ENCODE measurements around the gene LRRC36. TPM values are rescaled to one million over a fixed set of nuclear protein-coding genes. Genes with fewer than 3 reads are reported as not detected.
A peak's percentile ranks its signal among the peaks of the same experiment; 100 is the strongest.
"Not testable (repeated sequence)": the region's sequence is repeated elsewhere in the genome, so short reads cannot be mapped to it uniquely, and the experiment has no call there.

The LRRC36 gene
- total RNA-seq, 1 experiment from 2014 or later = 0.46 TPM

- DNase-seq (ENCODE audit: low spot score) = no peak
These were observed 77.5 kb downstream of the LRRC36 start for GRCh38 chr16:67403976-67404555.

DNA sequence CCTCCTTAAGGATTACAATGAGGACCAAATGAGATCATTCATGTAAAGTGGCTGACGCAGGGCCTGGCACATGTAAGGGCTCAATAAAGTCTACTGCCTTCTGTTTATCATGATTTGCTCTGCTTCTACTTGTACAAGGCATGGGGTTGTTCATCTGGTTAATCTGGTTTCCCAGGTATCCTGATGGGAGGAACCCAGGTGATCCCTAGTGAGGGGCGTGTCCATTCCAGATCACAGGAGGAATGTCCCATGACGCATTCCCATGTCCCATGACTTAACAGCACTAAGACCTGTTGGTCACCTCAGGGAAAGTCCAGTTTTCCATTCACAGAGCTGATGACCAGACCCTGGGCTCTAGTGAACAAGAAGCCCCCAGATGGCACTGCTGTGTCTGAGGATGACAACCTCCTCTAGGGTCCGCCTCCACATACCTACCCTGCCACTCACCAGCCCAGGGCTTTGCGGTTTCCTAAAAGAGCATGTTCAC lies 78.2 kb downstream of the LRRC36 start:
- DNase-seq (ENCODE audit: low spot score) = peak; percentile 99

DNA sequence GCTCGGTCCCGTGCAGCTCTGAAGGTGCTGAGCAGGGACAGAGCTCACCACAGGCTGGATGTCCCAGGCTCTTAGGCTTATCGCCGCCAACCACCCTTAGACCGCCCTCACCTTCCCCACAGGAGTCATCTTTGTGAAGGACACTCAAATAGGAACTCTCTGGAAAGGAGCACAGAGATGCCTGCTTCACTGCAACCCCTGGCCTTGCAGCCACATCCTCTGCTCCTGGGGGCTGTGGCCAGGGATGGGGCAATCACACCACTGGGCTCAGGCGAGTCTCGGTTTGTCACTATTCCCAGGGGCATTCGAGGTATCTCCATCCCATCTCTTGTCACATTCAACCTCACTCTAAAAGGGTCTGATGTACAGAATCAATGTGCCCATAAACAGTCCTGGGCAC lies 78.7 kb downstream of the LRRC36 start:
- DNase-seq (ENCODE audit: low spot score) = no peak

DNA sequence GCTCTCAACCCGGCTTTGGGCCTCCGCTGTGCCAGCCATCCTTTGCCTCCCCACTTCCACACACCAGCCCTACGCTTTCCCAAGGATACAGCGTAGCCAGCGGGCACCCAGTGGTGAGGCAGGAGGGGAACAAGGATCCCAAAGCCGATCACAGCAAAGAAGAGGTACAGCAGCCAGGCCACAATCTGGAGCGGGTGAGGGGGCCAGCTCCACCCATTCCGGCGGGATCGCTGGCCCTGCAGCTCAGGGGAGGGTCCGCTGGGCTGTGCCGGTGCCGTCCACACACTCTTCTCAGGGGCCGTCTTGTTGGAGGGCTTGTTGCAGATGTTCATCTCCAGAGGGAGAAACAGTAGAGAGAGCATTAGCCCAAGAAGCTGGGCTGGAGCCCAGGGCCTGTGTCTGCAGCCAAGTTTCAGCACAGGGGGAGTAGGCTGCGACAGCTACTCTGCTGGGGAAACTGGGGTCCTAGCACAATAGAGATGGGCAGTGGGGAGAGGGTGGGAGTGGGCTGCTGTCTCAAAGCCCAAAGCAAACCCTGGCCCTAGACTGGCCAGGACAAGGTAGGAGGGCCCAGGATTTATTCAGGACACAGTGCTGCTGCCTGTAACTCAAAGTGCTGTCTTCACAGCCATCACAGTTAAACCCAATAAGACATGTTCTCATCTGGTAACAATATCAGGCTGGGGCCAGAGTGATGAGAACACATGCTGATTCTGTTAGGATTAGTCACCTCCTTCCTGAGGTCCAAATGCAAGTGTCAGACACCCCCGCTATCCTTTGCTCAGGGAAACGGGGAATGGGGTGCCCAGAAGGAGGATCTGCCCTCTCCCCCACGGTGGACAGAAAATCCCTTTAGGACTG lies 79.7 kb downstream of the LRRC36 start:
- no peak for DNase-seq (ENCODE audit: low spot score)

GRCh38 chr16:67407176-67407787 lies 80.7 kb downstream of the LRRC36 start:
- no peak for DNase-seq (ENCODE audit: low spot score)

DNA sequence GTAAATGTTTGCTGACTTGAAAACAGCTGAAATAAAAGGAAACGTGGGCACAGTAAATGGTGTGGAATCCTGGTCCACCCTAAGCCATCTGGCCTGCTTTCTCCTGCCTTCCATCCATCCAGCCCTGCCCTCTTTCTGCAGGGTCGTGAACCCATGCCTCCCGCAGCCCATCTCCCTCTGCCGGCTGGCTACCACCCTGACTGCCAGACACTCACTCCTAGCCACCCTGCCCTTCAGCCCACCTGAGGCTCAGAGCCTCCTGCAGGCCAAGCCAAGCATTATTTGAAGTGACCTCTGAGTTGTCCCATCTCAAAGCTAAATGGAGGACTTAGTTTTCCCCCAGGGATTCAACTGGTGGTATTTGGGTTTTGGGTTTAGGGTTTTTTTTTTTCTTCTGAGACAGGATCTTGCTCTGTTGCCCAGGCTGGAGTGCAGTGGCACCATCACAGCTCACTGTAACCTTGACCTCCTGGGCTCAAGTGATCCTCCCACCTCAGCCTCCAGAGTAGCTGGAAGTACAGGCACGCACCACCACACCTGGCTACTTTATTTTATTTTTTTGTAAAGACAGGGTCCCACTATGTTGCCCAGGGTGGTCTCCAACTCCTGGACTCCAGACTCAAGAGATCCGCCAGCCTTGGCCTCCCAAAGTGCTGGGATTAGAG lies 81.3 kb downstream of the LRRC36 start:
- no peak for DNase-seq (ENCODE audit: low spot score)

- no peak for DNase-seq (ENCODE audit: low spot score)
These were observed 83.0 kb downstream of the LRRC36 start for GRCh38 chr16:67409631-67410030.

DNA sequence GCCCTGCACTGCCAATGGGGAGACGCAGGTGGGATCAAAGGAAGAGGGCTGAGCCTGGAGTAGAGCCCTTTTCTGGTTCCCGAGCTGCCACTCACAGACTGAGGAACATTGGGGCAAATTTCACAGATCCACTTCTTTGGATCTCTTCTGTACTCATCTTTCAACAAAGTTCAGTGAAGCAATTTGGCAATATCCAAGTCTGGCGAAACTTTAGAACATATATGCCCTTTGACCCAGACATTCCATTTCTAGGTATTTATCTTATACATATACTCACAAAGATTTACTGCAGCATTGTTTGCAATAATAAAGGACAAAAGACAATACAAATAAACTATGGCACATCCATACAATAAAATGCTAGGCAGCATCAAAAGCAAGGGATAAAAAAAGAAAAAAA lies 84.7 kb downstream of the LRRC36 start:
- DNase-seq (ENCODE audit: low spot score) = no peak

DNA sequence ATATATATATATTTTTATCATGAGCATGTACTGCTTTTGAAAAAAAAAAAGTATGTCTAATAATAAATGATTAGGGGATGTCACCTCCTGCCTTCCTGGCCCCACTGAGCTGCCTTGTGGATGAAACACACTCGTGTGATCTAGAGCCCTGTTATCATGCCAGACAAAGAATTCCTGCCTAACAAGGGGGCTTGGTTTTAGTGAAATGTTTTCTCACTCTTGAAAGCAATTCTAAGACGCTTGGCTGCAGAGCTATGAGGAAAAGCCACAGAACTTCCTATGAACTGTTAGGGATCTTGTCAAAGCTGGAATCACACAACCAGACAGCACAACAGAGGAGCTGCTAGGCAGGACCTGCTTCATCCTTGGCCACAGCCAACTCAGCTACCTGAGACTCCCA lies 85.7 kb downstream of the LRRC36 start:
- no peak for DNase-seq (ENCODE audit: low spot score)

DNA sequence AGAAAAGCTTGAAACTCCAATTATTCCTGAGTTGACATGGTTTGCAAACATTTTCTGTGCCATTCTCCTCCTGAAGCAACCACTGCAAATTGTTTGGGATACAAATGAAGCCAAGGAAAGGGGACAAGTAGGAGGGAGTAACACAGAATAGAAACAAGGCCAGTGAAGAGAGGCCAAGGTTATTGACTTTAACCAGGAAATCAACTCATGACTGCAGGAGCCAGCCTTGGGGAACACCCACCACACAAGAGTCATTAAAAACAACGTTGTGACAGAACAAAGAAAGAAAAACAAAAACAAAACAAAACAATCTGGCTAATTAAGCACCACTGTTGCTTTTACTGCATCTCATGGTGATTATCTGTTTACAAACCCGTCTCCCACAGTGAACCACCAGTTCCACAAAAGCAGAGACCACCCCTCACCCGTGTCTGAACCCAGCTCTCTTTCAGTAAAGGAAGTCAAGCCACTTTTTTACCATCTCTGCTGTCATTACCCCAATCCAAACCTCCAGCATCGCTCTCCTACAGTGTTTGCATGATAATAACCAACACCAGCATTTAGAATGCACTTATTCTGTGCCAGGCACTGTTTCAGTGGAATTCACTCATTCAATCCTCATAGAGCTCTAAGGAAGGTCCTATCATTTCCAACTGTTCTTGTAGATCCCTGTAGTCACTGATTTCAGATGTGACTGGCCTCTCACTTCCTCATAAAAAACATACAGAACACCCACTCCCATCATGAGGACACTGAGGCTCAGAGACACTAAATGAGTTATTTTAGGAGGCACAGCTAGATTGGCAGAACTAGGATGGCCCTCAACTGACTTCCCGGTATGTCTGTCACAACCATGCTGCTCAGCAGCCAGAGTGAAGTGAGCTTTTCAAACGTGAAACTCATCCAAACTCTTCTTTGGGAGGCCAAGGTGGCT lies 87.6 kb downstream of the LRRC36 start:
- DNase-seq (ENCODE audit: low spot score) = no peak

GRCh38 chr16:67415421-67415820 lies 88.8 kb downstream of the LRRC36 start:
- not testable (repeated sequence) for DNase-seq (ENCODE audit: low spot score)

GRCh38 chr16:67415872-67416793 lies 89.5 kb downstream of the LRRC36 start, which contains the start of gene ZDHHC1:
Gene ZDHHC1, minus strand, starts transcription at chr16:67416477. Its CDS starts 8,702 bp downstream, at chr16:67407775.
- DNase-seq (ENCODE audit: low spot score) = peak; percentile 60

GRCh38 chr16:67417333-67418061 lies 90.9 kb downstream of the LRRC36 start:
- DNase-seq (ENCODE audit: low spot score) = no peak

DNA sequence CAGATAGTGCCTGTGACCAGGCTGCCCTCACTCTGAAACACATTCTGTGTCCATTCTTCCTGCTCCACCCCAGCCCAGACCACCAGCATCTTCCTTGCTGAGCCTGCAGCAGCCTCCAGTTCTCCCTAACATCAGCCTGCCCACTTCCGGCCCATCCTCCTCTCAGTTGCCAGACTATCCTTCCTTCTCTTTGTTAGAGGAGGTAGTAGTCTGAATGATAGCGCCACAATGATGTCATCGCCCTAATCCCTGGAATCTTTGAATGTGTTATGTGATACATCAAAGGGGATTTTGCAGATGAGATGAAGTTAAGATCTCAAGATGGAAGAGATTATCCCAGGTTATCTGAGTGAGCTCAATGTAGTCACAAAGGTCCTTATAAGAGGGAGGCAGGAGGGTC lies 92.9 kb downstream of the LRRC36 start:
- DNase-seq (ENCODE audit: low spot score) = no peak

DNA sequence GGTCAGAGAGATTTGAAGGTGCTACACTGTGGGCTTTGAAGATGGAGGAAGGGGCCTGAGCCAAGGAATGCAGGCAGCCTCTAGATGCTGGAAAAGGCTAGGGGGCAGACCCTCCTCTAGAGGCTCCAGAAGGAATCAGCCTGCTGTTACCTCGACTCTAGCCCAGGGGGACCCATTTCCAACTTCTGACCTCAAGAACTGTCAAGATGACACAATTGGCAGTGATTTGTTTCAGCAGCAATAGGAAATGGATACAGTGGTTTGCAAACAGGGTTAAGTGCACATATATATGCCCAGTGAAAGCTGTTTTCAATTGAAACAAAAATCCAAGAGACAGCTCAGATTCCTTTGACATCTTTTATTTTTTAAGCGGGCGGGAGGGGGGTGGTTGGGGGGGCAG lies 93.3 kb downstream of the LRRC36 start:
- no peak for DNase-seq (ENCODE audit: low spot score)

DNA sequence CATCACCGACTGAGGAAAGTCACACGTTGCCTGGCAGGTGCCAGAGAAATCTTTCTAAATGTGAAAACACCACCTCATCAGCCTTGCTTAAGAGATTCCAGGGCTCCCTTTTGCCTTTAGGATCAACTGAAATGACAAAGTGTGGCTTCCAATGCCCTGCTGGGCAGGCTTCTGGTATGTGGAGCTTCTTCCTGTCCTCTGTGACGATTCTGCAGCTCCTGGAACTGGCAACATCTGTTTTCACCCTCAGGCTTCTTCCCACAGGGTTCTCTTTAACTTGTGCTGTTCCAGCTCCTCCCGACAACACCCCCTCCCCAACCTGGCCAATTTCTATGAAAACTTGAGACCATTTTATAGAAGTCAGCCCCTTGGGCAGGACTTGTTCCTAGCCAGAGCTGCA lies 94.4 kb downstream of the LRRC36 start:
- DNase-seq (ENCODE audit: low spot score) = no peak

DNA sequence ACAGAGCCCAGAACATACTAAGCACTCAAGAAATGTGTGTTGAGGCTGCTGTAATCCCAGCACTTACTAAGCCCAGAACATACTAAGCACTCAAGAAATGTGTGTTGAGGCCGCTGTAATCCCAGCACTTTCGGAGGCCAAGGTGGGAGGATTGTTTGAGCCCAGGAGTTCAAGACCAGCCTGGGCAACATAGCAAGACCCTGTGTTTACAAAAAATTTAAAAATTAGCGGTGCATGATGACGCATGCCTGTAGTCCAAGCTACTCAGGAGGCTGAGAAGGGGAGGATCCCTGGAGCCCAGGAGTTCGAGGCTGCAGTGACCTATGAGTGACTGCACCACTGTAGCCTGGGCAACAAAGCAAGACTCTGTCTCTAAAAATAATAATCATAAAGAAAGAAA lies 96.4 kb downstream of the LRRC36 start:
- no peak for DNase-seq (ENCODE audit: low spot score)

- no peak for DNase-seq (ENCODE audit: low spot score)
These were observed 97.1 kb downstream of the LRRC36 start for GRCh38 chr16:67423611-67424260.

- no peak for DNase-seq (ENCODE audit: low spot score)
These were observed 97.6 kb downstream of the LRRC36 start for GRCh38 chr16:67424261-67424615.

All from HT-29 (cell line).